ENCODE data around the gene KCNC3. TPM values are rescaled to one million over a fixed set of nuclear protein-coding genes. Genes with fewer than 3 reads are reported as not detected.
"Not testable (repeated sequence)": the region's sequence is repeated elsewhere in the genome, so short reads cannot be mapped to it uniquely, and the experiment has no call there.

Gene KCNC3
- total RNA-seq, 1 experiment from 2014 or later = 7.1 TPM

DNA sequence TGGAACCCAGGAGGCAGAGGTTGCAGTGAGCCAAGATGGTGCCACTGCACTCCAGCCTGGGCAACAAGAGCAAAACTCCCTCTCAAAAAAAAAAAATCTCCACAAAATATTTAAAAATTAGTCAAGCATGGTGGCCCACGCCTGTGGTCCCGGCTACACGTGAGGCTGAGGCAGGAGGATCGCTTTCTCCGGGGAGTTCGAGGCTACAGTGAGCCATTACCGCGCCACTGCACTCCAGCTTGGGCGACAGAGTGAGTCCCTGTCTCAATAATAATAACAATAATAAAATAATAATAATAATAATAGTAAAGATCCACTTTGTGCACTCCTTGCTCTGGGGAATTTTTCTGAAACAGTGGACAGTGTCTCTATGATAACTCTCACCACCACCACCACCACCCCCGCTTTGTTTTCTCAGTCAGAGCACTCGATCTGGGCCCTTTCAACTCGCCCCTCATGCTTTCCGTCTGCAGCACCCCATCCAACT, 27.6 kb upstream of the KCNC3 start:
- DNase-seq (ENCODE audit: low spot score) = no peak

DNA sequence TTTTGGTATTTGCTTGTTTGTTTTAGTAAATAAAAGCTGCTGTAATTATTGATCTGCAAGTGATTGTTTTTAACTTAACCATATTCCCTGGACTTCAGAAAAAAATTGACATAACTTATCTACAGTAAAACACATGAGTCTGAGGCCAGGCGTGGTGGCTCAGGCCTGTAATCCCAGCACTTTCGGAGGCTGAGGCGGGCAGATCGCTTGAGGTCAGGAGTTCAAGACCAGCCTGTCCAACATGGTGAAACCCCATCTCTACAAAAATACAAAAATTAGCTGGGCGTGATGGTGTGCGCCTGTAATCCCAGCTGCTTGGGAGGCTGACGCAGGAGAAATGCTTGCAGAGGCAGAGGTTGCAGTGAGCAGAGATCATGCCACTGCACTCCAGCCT, 24.3 kb upstream of the KCNC3 start:
- not testable (repeated sequence) for DNase-seq (ENCODE audit: low spot score)

GRCh38 chr19:50352242-50352641, 23.1 kb upstream of the KCNC3 start:
- DNase-seq (ENCODE audit: low spot score) = no peak

DNA sequence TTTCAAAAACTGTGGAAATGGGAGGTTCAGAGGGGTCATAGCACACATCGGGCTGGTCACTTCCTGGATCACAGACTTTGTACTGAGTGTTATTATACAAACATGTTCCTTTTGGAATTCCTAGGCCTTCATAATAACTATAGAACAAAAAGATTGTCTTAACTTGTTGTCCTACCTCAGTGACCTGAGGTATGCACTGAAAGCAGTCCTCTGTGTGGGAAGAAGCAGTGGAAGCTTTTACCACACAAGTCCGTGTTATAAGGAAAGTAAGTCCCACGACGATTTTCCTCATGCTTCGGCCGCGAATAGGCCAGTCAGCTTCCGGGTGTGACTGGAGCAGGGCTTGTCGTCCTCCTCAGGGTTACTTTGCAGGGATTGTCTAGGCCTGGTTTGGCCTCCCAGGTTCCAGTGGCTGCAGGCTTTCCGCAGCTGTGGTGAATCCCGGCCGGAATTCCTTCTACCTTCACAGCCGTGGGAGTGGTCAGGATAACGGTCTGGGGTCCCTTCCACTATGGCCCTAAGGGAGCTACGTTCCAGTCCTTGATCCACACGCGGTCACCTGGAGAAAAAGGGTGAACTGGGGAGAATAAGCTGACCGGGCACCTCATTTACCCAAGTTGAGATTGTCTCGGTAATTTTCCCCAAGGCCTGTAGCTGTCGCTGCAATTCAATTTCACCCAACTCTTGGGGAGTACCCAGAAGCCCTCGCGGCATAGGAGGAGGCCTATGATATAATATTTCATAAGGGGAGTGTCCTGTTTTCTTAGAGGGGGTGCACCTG, 20.3 kb upstream of the KCNC3 start:
- peak; percentile 30 for DNase-seq (ENCODE audit: low spot score)

GRCh38 chr19:50347089-50347581, 18.0 kb upstream of the KCNC3 start:
- not testable (repeated sequence) for DNase-seq (ENCODE audit: low spot score)

- DNase-seq (ENCODE audit: low spot score) = no peak
These were observed 15.6 kb upstream of the KCNC3 start for GRCh38 chr19:50344661-50345318.

- no peak for DNase-seq (ENCODE audit: low spot score)
These were observed 12.0 kb upstream of the KCNC3 start for GRCh38 chr19:50341091-50341564.

- no peak for DNase-seq (ENCODE audit: low spot score)
These were observed 11.2 kb upstream of the KCNC3 start for GRCh38 chr19:50340331-50340730.

DNA sequence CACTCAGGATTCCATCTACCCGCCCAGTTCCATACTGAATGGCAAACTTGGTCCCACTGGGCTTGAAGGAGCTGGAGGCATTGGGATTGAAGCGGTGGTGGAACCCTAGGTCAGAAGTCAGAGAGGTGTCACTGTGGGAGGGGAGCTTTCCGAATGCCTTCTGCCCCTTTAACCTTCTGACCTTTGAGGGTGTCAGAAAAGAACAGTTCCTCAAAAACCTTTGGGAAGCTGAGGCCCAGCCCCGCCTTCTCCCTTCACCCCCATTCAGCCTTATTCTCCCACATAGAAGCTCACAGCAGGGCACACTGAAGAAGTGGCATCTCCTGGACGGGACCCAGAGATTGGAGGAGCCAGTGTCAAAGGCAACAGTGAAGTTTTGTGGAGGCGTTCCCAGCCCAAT, 7.9 kb upstream of the KCNC3 start:
- not testable (repeated sequence) for DNase-seq (ENCODE audit: low spot score)

DNA sequence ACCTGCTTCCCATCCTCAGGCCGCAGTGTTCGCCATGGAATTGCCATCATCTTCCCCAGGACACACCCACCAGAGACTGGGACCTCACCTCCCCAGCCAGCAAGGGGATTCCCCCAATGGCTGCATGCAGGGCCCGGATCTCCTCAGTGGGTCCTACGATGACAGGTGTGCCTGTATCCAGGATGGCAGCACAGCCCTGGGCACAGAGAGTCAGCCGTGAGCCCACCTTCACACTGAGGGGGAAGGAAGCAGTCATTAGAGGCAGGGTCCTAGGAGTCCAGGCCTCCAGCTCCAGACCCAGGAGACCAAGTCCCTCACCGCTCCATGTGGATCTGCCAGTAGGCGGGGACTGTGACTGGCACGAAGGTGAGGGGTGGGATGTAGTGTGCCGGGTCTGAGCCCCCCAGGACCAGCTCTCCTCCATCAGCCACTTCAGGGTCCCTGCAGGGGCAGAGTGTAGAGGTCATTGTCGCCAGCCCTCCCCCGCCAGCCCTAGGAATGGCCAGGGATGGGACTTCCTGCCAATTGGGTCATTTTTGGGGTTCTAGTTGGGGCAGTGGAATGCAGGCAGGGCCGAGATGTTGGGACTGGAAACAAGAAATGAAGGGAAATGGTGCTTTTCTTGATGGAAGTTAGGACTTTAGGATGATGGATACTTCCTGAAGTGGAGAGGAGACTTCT, 5.7 kb upstream of the KCNC3 start:
- no peak for DNase-seq (ENCODE audit: low spot score)

GRCh38 chr19:50333737-50334617, 4.8 kb upstream of the KCNC3 start:
- DNase-seq (ENCODE audit: low spot score) = no peak

DNA sequence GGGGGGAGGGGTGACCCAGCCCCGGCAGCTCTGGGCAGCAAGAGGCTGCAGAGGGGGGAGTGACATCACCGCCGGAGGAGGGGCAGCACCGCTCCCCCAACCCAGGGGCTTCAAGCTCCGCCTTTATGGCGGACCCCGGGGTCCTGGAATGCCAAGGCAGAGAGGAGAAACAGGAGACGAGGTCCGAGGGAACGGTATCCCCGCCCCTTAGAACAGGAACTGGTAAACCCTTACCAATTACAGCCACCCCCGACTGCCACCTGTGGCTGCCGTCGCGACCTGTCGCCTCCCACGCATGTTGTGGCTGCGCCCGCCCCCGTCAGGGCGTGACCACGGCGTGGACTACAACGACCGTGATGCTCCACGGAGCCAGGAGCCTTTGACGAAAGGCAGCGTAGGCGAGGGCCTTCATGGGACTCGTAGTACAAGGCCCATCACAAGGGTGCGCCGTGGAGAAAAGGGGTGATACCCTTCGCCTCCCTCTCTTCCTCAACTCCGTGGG, 4.1 kb upstream of the KCNC3 start:
- DNase-seq (ENCODE audit: low spot score) = peak; percentile 100

DNA sequence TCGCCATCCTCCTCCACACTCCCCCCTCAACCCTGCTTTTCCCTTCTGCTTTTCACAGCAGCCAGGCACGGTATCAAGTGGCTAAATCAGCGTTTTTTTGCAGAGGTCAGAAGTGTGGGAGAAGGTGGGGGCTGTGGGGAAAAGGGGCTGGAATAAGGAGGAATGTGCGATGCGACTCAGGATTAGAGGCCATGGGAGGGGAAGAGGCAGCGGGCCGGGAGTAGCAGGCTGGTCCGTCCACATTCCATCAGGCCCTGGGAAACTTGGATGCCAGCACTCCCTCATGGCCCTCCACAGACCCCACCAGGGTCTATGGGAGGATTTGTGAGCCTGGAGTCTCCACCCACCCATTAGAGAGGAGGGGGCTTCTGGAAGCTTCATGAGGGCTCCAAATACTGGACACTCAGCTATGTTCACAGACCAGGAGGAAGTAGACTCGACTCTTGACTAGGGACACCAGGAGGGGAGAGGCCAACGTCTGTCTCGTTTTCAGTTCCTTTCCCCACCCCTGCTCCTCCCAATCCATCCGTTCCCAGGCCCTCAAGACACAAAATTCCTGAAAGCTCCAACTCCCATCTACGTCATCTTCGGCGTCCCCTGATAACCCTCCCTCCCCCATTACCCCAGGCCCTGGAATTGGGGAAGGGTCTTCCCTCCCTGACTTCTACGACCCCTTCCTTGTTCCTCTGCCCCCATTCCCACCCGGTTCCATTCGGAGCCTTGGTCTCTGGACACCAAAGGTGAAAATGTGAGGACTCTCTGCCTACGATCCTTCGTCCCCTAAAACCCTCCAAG, 3.3 kb upstream of the KCNC3 start:
- peak; percentile 97 for DNase-seq (ENCODE audit: low spot score)

- DNase-seq (ENCODE audit: low spot score) = no peak
These were observed 2.7 kb upstream of the KCNC3 start for GRCh38 chr19:50331994-50332243.

GRCh38 chr19:50331221-50331993, 2.2 kb upstream of the KCNC3 start:
- peak; percentile 49 for DNase-seq (ENCODE audit: low spot score)

- DNase-seq (ENCODE audit: low spot score) = peak; percentile 94
These were observed 1.3 kb upstream of the KCNC3 start for GRCh38 chr19:50330365-50331078.

GRCh38 chr19:50329926-50330294, 733 bp upstream of the KCNC3 start:
- DNase-seq (ENCODE audit: low spot score) = not testable (repeated sequence)

DNA sequence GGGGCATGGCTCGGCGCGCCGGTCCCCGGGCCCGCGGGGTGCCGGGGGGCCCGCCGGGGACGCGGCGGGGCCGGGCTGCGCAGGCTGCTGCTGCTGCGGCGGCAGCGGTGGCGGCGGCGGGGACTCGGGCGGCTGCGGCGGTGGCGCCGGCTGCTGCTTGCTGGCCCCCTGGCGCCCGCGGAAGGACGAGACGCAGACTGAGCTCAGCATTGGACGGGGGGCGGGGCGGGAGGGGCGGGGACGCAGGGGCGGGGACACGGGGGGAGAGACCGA, 368 bp downstream of the KCNC3 start:
- no peak for DNase-seq (ENCODE audit: low spot score)

GRCh38 chr19:50328224-50328872, 829 bp downstream of the KCNC3 start:
- peak; percentile 64 for DNase-seq (ENCODE audit: low spot score)
